GM23338 (cell line): Measurements from ENCODE around the gene UBA1. TPM values are rescaled to one million over a fixed set of nuclear protein-coding genes. Genes with fewer than 3 reads are reported as not detected.

ENCODE experiments used
- ATAC-seq: fragments of 200-7000 bp; cut with Tn5 transposase; 3 replicates; pipeline ENCODE4 v1.9.1; 2020
- DNase-seq: peaks from one replicate; pipeline ENCODE4 v3.0.0-alpha.2; 2015; ENCODE audit warnings: low spot score
- H2AFZ ChIP-seq: fragments of 200-600 bp; sonication (generic); 2 replicates; pipeline ENCODE4 v1.8.0; 2016; ENCODE audit warnings: antibody characterized with exemption, mild to moderate bottlenecking, moderate library complexity
- H3F3A ChIP-seq: fragments of 200-600 bp; sonication (generic); replicated peaks from 2 replicates; pipeline ENCODE4 v1.8.0; 2017; ENCODE audit warnings: antibody characterized with exemption, mixed run types, low read depth
- H3K27ac ChIP-seq: fragments of 200-600 bp; sonication (generic); 2 replicates; pipeline ENCODE4 v1.6.1; 2016; ENCODE audit warnings: low read depth
- H3K27me3 ChIP-seq: fragments of 200-600 bp; sonication (generic); 2 replicates; pipeline ENCODE4 v1.8.0; 2016; ENCODE audit warnings: mild to moderate bottlenecking, mixed run types, moderate library complexity; ENCODE audit not compliant: insufficient read depth
- H3K36me3 ChIP-seq: fragments of 200-600 bp; sonication (generic); 2 replicates; pipeline ENCODE4 v1.8.0; 2016; ENCODE audit warnings: mild to moderate bottlenecking; ENCODE audit not compliant: insufficient read depth
- H3K4me1 ChIP-seq: fragments of 200-600 bp; sonication (generic); 2 replicates; pipeline ENCODE4 v1.8.0; 2016; ENCODE audit warnings: mild to moderate bottlenecking, moderate library complexity; ENCODE audit not compliant: insufficient read depth
- H3K4me2 ChIP-seq: fragments of 200-600 bp; sonication (generic); 2 replicates; pipeline ENCODE4 v1.7.1; 2017; ENCODE audit warnings: mixed run types
- H3K4me3 ChIP-seq: fragments of 200-600 bp; sonication (generic); 2 replicates; pipeline ENCODE4 v1.6.1; 2016; ENCODE audit warnings: mixed run types
- H3K79me2 ChIP-seq: fragments of 200-600 bp; sonication (generic); replicated peaks from 2 replicates; pipeline ENCODE4 v1.8.0; 2017; ENCODE audit warnings: mild to moderate bottlenecking; ENCODE audit not compliant: insufficient read depth
- H3K9me2 ChIP-seq: fragments of 200-600 bp; sonication (generic); 2 replicates; pipeline ENCODE4 v1.8.0; 2017; ENCODE audit not compliant: insufficient read depth
- H4K20me1 ChIP-seq: fragments of 200-600 bp; sonication (generic); replicated peaks from 2 replicates; pipeline ENCODE4 v1.8.0; 2017; ENCODE audit warnings: mild to moderate bottlenecking; ENCODE audit not compliant: insufficient read depth
- H3K27ac Mint-ChIP-seq: 2 replicates; pipeline ENCODE4 v1.8.0; 2020; ENCODE audit warnings: inconsistent platforms, mild to moderate bottlenecking, moderate library complexity, mixed read lengths
- H3K27me3 Mint-ChIP-seq: 3 replicates; pipeline ENCODE4 v1.8.0; 2022; ENCODE audit warnings: low read depth, mild to moderate bottlenecking, moderate library complexity, mixed read lengths, inconsistent platforms; ENCODE audit not compliant: insufficient read depth, poor library complexity
- H3K36me3 Mint-ChIP-seq: 3 replicates; pipeline ENCODE4 v1.8.0; 2021; ENCODE audit warnings: low read depth, mild to moderate bottlenecking, inconsistent platforms, moderate library complexity, mixed read lengths
- H3K4me1 Mint-ChIP-seq: 3 replicates; pipeline ENCODE4 v1.8.0; 2020; ENCODE audit warnings: mild to moderate bottlenecking, inconsistent platforms, mixed read lengths
- H3K4me3 Mint-ChIP-seq: 3 replicates; pipeline ENCODE4 v1.8.0; 2021; ENCODE audit warnings: moderate library complexity, mild to moderate bottlenecking, inconsistent platforms, mixed read lengths
- H3K9me3 Mint-ChIP-seq: 3 replicates; pipeline ENCODE4 v1.8.0; 2020; ENCODE audit warnings: moderate library complexity, mild to moderate bottlenecking, inconsistent platforms, mixed read lengths
- EZH2 ChIP-seq: fragments of 200-600 bp; sonication (generic); IDR thresholded peaks from one replicate; pipeline ENCODE4 v1.8.0; 2017; ENCODE audit warnings: antibody characterized with exemption, mild to moderate bottlenecking, low read depth; ENCODE audit not compliant: unreplicated experiment
- EZH2phosphoT487 ChIP-seq: fragments of 200-600 bp; sonication (generic); IDR thresholded peaks from one replicate; pipeline ENCODE4 v1.8.1; 2018; ENCODE audit warnings: antibody characterized with exemption; ENCODE audit not compliant: unreplicated experiment
- JUNB ChIP-seq: IDR thresholded peaks from one replicate; pipeline ENCODE4 v1.6.1; 2016; ENCODE audit warnings: antibody characterized with exemption; ENCODE audit not compliant: unreplicated experiment
- NANOG ChIP-seq: IDR thresholded peaks from 2 replicates; pipeline ENCODE4 v1.6.1; 2016; ENCODE audit warnings: antibody characterized with exemption, borderline replicate concordance
- POLR2AphosphoS5 ChIP-seq: IDR thresholded peaks from 2 replicates; pipeline ENCODE4 v1.6.1; 2016; ENCODE audit warnings: antibody characterized with exemption, low read depth
- STAT1 ChIP-seq: IDR thresholded peaks from one replicate; pipeline ENCODE4 v1.6.1; 2016; ENCODE audit warnings: antibody characterized with exemption; ENCODE audit not compliant: unreplicated experiment
- ZNF114 ChIP-seq: fragments of 250-450 bp; sonication (Bioruptor Pico); IDR thresholded peaks from 2 replicates; pipeline ENCODE4 v1.5.0; 2020; ENCODE audit warnings: mild to moderate bottlenecking, moderate library complexity
- ZNF331 ChIP-seq: fragments of 250-450 bp; sonication (Bioruptor Pico); IDR thresholded peaks from 2 replicates; pipeline ENCODE4 v1.5.0; 2020; ENCODE audit warnings: low read depth, mild to moderate bottlenecking, moderate library complexity
- ZNF462 ChIP-seq: fragments of 250-450 bp; sonication (Bioruptor Pico); IDR thresholded peaks from 2 replicates; pipeline ENCODE4 v1.5.0; 2020; ENCODE audit warnings: mild to moderate bottlenecking, moderate library complexity
- polyA plus RNA-seq: library from polyadenylated mRNA; unstranded; fragments of >200 nt; fragmentation: Nextera tagmentation; extraction: Ambion mirVana; gene quantifications from 2 replicates; pipeline ENCODE4 v1.2.1, GENCODE V29; 2016
- total RNA-seq: library from RNA; depleted of rRNA; stranded (reverse); fragments of >200 nt; shearing (Covaris generic); gene quantifications from 2 replicates; pipeline ENCODE4 v1.2.3, GENCODE V29; 2014

Gene UBA1
- total and polyA plus RNA-seq, 2 experiments from 2014 or later, result 104 to 377 TPM

- H3K4me3 Mint-ChIP-seq, result no peak overlapping the region
- Histone ChIP-seq H3K4me2 (no peak overlapping the region), H3K79me2 (no peaks in the 10 kb centered on the region), H3F3A (no peaks in the 10 kb centered on the region), H4K20me1 (no peaks in the 10 kb centered on the region), H3K9me2 (no peaks in the 10 kb centered on the region), H2AFZ (no peak overlapping the region), H3K4me1 (no peaks in the 10 kb centered on the region), H3K36me3 (0 out of 2 replicates have a peak, but pooled peaks cover 3% of the 10 kb centered on the region), H3K27ac (no peak overlapping the region), H3K4me3 (no peak overlapping the region), H3K27me3 (no peaks in the 10 kb centered on the region)
- TF ChIP-seq JUNB (no peak), POLR2AphosphoS5 (no peak), ZNF114 (CRISPR knock-in tag) (no peak), EZH2 (no peak), STAT1 (no peak), EZH2phosphoT487 (no peak), ZNF462 (no peak), ZNF331 (CRISPR knock-in tag) (no peak), NANOG (no peak)
- H3K36me3 Mint-ChIP-seq, result peaks cover 36% of the 10 kb centered on the region
- ATAC-seq (no peak), DNase-seq (no peak)
- no peaks in the 10 kb centered on the region for H3K4me1 Mint-ChIP-seq
- no peak overlapping the region for H3K27ac Mint-ChIP-seq
- H3K27me3 Mint-ChIP-seq, result peaks cover 4% of the 10 kb centered on the region
- H3K9me3 Mint-ChIP-seq, result no peaks in the 10 kb centered on the region
Observed at GRCh38 chrX:47179221-47179927, 14.3 kb upstream of the UBA1 start.
